Gastrocnemius medialis (tissue), 4 donors: ENCODE data around the gene KEL.
A peak's percentile ranks its signal among the peaks of the same experiment; 100 is the strongest.

Experiments used
- POLR2A ChIP-seq, 2 donors: fragments of 450-650 bp; IDR thresholded peaks; one replicate each; pipeline ENCODE4 v1.6.1; 2017; ENCODE audit warnings: antibody characterized with exemption in 2 of 2, mild to moderate bottlenecking in 2 of 2, moderate library complexity in 2 of 2
- TF ChIP-seq, protein P1 (sequence below), 5 experiments: fragments of 450-650 bp in 3 of 5; fragments of 200-600 bp in 2 of 5; sonication (generic) in 2 of 5; IDR thresholded peaks in 4 of 5; conservative IDR thresholded peaks in 1 of 5; 1 replicate in 4 of 5; 2 replicates in 1 of 5; pipeline ENCODE4 v1.5.1; 2016 to 2019; ENCODE audit warnings: antibody characterized with exemption in 5 of 5, mild to moderate bottlenecking in 3 of 5, moderate library complexity in 3 of 5

DNA sequence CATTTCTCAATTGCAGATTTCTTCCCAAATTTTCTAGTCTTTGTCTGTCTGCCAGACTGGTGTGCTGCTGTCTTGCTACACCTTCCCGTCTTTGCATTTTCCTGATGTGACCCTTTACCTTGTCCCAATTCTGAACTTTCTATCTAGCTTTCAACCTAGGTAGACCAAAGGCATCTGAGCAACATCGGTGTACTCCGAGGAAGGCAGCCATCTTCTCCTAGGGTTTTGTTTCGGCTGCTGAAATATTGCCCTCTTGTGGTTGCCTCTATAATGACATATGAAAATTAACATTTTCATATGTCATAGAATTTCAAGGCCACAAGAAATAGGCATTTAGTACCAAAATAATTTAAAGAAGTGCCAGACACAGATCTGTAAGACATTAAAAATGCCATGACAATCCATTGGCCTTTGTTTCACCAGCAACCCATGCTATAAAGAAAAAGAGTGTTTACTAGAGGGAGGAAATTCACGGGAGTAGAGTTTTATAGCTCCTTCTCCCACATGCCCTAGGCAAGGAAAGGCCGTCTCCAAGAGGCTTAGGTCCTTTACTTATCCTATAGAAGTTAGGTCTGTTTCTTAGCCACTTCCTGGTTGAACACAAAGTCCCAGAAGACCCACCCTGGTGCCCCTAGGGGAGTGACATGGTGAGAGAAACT lies 41.4 kb upstream of the KEL start:
- TF ChIP-seq, protein P1, sequence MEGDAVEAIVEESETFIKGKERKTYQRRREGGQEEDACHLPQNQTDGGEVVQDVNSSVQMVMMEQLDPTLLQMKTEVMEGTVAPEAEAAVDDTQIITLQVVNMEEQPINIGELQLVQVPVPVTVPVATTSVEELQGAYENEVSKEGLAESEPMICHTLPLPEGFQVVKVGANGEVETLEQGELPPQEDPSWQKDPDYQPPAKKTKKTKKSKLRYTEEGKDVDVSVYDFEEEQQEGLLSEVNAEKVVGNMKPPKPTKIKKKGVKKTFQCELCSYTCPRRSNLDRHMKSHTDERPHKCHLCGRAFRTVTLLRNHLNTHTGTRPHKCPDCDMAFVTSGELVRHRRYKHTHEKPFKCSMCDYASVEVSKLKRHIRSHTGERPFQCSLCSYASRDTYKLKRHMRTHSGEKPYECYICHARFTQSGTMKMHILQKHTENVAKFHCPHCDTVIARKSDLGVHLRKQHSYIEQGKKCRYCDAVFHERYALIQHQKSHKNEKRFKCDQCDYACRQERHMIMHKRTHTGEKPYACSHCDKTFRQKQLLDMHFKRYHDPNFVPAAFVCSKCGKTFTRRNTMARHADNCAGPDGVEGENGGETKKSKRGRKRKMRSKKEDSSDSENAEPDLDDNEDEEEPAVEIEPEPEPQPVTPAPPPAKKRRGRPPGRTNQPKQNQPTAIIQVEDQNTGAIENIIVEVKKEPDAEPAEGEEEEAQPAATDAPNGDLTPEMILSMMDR (IDR thresholded peaks at IDR 0.05 in 4 of 5, conservative IDR thresholded peaks at IDR 0.05 in 1 of 5), result peak; percentile 49 to 72 (median 56)
- TF ChIP-seq POLR2A (IDR thresholded peaks at IDR 0.05), result no peak
